ENCODE data around the gene LPP. TPM values are rescaled to one million over a fixed set of nuclear protein-coding genes. Genes with fewer than 3 reads are reported as not detected.

LPP gene
- total RNA-seq, 3 donors from 2014 or later (not counting 1 experiment from before 2014, with no cell fraction given): 137 to 163 (median 149) TPM

GRCh38 chr3:188779281-188779980, 625.5 kb downstream of the LPP start:
- no peak overlapping the region for H3K27ac Mint-ChIP-seq
- no peak for DNase-seq
- peaks cover 12 to 16% of the 10 kb centered on the region in 2 donors for H3K4me1 Mint-ChIP-seq
- H3K36me3 Mint-ChIP-seq: no peaks in the 10 kb centered on the region
- Histone ChIP-seq H3K9me3 (ENCODE audit: control insufficient read depth, insufficient read depth, low read length) (no peaks in the 10 kb centered on the region), H3K27me3 (ENCODE audit: control insufficient read depth, insufficient read depth, low read length) (no peaks in the 10 kb centered on the region), H3K4me3 (ENCODE audit: low read length) (no peak overlapping the region), H3K4me1 (ENCODE audit: control insufficient read depth, insufficient read depth, low read length) (no peaks in the 10 kb centered on the region), H3K36me3 (ENCODE audit: control insufficient read depth, insufficient read depth, low read length) (no peaks in the 10 kb centered on the region), H3K27ac (ENCODE audit: low read length) (no peak overlapping the region)
- TF ChIP-seq CTCF (IDR thresholded peaks at IDR 0.05): no peak
- WGBS (ENCODE audit: insufficient coverage): 98% methylated on average over 7 of the region's 8 CpGs
- H3K9me3 Mint-ChIP-seq: no peaks in the 10 kb centered on the region
- intact Hi-C loops (cut with micrococcal nuclease): no loop called here
- no peak for ATAC-seq
- H3K27me3 Mint-ChIP-seq (ENCODE audit: low read depth in 2 of 2): no peaks in the 10 kb centered on the region
- H3K4me3 Mint-ChIP-seq: no peak overlapping the region

- Histone ChIP-seq H3K9me3 (ENCODE audit: control insufficient read depth, insufficient read depth, low read length) (no peaks in the 10 kb centered on the region), H3K4me3 (ENCODE audit: low read length) (no peak overlapping the region), H3K27ac (ENCODE audit: low read length) (no peak overlapping the region), H3K27me3 (ENCODE audit: control insufficient read depth, insufficient read depth, low read length) (no peaks in the 10 kb centered on the region), H3K36me3 (ENCODE audit: control insufficient read depth, insufficient read depth, low read length) (no peaks in the 10 kb centered on the region), H3K4me1 (ENCODE audit: control insufficient read depth, insufficient read depth, low read length) (no peaks in the 10 kb centered on the region)
- DNase-seq (no peak), ATAC-seq (no peak)
- Mint-ChIP-seq H3K27me3 (ENCODE audit: low read depth in 2 of 2) (no peaks in the 10 kb centered on the region), H3K36me3 (no peaks in the 10 kb centered on the region), H3K4me3 (no peak overlapping the region), H3K9me3 (no peaks in the 10 kb centered on the region), H3K27ac (no peak overlapping the region), H3K4me1 (peaks cover 11% of the 10 kb centered on the region in 2 donors)
- intact Hi-C loops (cut with micrococcal nuclease): no loop called here
- 91% methylated on average over 5 of the region's 5 CpGs for WGBS (ENCODE audit: insufficient coverage)
- TF ChIP-seq CTCF (IDR thresholded peaks at IDR 0.05): no peak
Measured at GRCh38 chr3:188780193-188781147, 626.5 kb downstream of the LPP start.

GRCh38 chr3:188782613-188783124, 628.7 kb downstream of the LPP start:
- Mint-ChIP-seq H3K4me3 (no peak overlapping the region), H3K27me3 (ENCODE audit: low read depth in 2 of 2) (no peaks in the 10 kb centered on the region), H3K9me3 (no peaks in the 10 kb centered on the region), H3K27ac (peak overlapping the region in 1 of 2 donors; percentile 6), H3K4me1 (peaks cover 11 to 15% of the 10 kb centered on the region in 2 donors), H3K36me3 (no peaks in the 10 kb centered on the region)
- no peaks in the 10 kb centered on the region for H3K36me3 ChIP-seq (ENCODE audit: control insufficient read depth, insufficient read depth, low read length)
- H3K27ac ChIP-seq (ENCODE audit: low read length): no peak overlapping the region
- ATAC-seq (no peak), DNase-seq (no peak)
- H3K9me3 ChIP-seq (ENCODE audit: control insufficient read depth, insufficient read depth, low read length): no peaks in the 10 kb centered on the region
- no peak overlapping the region for H3K4me3 ChIP-seq (ENCODE audit: low read length)
- no peaks in the 10 kb centered on the region for H3K27me3 ChIP-seq (ENCODE audit: control insufficient read depth, insufficient read depth, low read length)
- TF ChIP-seq CTCF (IDR thresholded peaks at IDR 0.05): no peak
- intact Hi-C loops (cut with micrococcal nuclease): no loop called here
- H3K4me1 ChIP-seq (ENCODE audit: control insufficient read depth, insufficient read depth, low read length): no peaks in the 10 kb centered on the region
- 73% methylated on average over 2 of the region's 2 CpGs for WGBS (ENCODE audit: insufficient coverage)
